ENCODE measurements around the gene CPLANE1.

DNA sequence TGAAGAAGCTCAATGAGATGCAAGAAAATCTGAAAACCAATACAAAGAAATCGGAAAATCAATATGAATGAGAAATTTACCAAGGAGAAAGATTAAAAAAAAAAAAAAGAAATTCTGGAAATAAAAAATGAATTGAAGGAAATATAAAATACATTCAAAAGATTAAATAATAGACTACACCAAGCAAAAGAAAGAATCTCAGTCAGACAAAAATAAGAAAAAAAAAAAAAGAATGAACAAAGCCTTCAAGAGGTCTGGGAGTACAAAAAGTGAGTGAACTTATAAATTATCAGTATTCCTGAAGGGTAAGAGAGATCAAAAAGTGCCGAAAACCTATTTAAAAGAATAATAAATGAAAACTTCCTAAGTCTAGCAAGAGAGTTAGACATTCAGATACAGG is 14.9 kb downstream of the CPLANE1 start:
- TF ChIP-seq, protein P1, sequence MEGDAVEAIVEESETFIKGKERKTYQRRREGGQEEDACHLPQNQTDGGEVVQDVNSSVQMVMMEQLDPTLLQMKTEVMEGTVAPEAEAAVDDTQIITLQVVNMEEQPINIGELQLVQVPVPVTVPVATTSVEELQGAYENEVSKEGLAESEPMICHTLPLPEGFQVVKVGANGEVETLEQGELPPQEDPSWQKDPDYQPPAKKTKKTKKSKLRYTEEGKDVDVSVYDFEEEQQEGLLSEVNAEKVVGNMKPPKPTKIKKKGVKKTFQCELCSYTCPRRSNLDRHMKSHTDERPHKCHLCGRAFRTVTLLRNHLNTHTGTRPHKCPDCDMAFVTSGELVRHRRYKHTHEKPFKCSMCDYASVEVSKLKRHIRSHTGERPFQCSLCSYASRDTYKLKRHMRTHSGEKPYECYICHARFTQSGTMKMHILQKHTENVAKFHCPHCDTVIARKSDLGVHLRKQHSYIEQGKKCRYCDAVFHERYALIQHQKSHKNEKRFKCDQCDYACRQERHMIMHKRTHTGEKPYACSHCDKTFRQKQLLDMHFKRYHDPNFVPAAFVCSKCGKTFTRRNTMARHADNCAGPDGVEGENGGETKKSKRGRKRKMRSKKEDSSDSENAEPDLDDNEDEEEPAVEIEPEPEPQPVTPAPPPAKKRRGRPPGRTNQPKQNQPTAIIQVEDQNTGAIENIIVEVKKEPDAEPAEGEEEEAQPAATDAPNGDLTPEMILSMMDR (conservative IDR thresholded peaks at IDR 0.05; ENCODE audit: low read depth, low read length) = no peak
- no peak for TF ChIP-seq EZH2 (IDR thresholded peaks at IDR 0.05; ENCODE audit: borderline replicate concordance, low read depth, low read length, poor library complexity, severe bottlenecking)
